Measurements from ENCODE around the gene PRKACA. TPM values are rescaled to one million over a fixed set of nuclear protein-coding genes. Genes with fewer than 3 reads are reported as not detected.
A peak's percentile ranks its signal among the peaks of the same experiment; 100 is the strongest.

PRKACA gene
- total RNA-seq, 2 donors from 2014 or later = 34.8 to 106 TPM

GRCh38 chr19:14080887-14081796, 36.4 kb downstream of the PRKACA start:
- TF ChIP-seq POLR2A (IDR thresholded peaks at IDR 0.05) (peak; percentile 83), CTCF (IDR thresholded peaks at IDR 0.05) (peak in 2 of 4 experiments; percentile 25 to 38), POLR2AphosphoS5 (IDR thresholded peaks at IDR 0.05) (peak; percentile 99)
- under 1% methylated on average over 50 of the region's 50 CpGs for WGBS
- peak; percentile 99 for DNase-seq (ENCODE audit: low spot score)
- Histone ChIP-seq H3K4me1 (replicated peaks) (no peaks in the 10 kb centered on the region), H3K4me3 (peak overlapping the region; percentile 70 to 88), H3K36me3 (no peaks in the 10 kb centered on the region), H3K27ac (peak overlapping the region; percentile 87 to 91), H3K27me3 (replicated peaks; ENCODE audit: insufficient read depth) (no peaks in the 10 kb centered on the region), H3K9me3 (no peaks in the 10 kb centered on the region)
- intact Hi-C loops (cut with DNase I) = loop anchor here (10.0 kb wide), 1 partner anchor 306 kb away; the partner anchor contains the start of gene C19orf53

GRCh38 chr19:14078411-14078810, 39.2 kb downstream of the PRKACA start:
- Histone ChIP-seq H3K27me3 (replicated peaks; ENCODE audit: insufficient read depth) (no peaks in the 10 kb centered on the region), H3K4me1 (replicated peaks) (no peaks in the 10 kb centered on the region), H3K36me3 (no peaks in the 10 kb centered on the region), H3K9me3 (no peaks in the 10 kb centered on the region), H3K4me3 (no peak overlapping the region), H3K27ac (no peak overlapping the region)
- TF ChIP-seq POLR2A (IDR thresholded peaks at IDR 0.05) (no peak), POLR2AphosphoS5 (IDR thresholded peaks at IDR 0.05) (no peak), CTCF (IDR thresholded peaks at IDR 0.05) (no peak)
- DNase-seq (ENCODE audit: low spot score) = no peak
- WGBS = 94% methylated on average over 2 of the region's 2 CpGs
- intact Hi-C loops (cut with DNase I) = no loop called here

- DNase-seq (ENCODE audit: low spot score) = peak; percentile 42
- 4% methylated on average over 43 of the region's 44 CpGs for WGBS
- Histone ChIP-seq H3K27me3 (replicated peaks; ENCODE audit: insufficient read depth) (no peaks in the 10 kb centered on the region), H3K4me1 (replicated peaks) (peaks cover 13% of the 10 kb centered on the region), H3K36me3 (no peaks in the 10 kb centered on the region), H3K27ac (peak overlapping the region; percentile 76 to 91), H3K9me3 (no peaks in the 10 kb centered on the region), H3K4me3 (peak overlapping the region; percentile 35 to 66)
- no peak for TF ChIP-seq POLR2AphosphoS5 (IDR thresholded peaks at IDR 0.05)
- no peak for TF ChIP-seq POLR2A (IDR thresholded peaks at IDR 0.05)
- no peak for TF ChIP-seq CTCF (IDR thresholded peaks at IDR 0.05)
- intact Hi-C loops (cut with DNase I) = loop anchor here (2.0 to 5.0 kb wide), 3 partner anchors 43 to 193 kb away; partner anchors contain the start of genes PRKACA and RFX1
Observed at GRCh38 chr19:14073925-14074838, 43.4 kb downstream of the PRKACA start.

GRCh38 chr19:14073261-14073924, 44.2 kb downstream of the PRKACA start:
- intact Hi-C loops (cut with DNase I) = loop anchor here (2.0 to 5.0 kb wide), 3 partner anchors 44 to 193 kb away; partner anchors contain the start of genes PRKACA and RFX1
- Histone ChIP-seq H3K27ac (peak overlapping the region; percentile 76 to 91), H3K36me3 (no peaks in the 10 kb centered on the region), H3K4me3 (peak overlapping the region; percentile 35 to 66), H3K27me3 (replicated peaks; ENCODE audit: insufficient read depth) (no peaks in the 10 kb centered on the region), H3K9me3 (no peaks in the 10 kb centered on the region), H3K4me1 (replicated peaks) (peaks cover 13% of the 10 kb centered on the region)
- DNase-seq (ENCODE audit: low spot score) = peak; percentile 53
- WGBS = 2% methylated on average over 54 of the region's 106 CpGs
- TF ChIP-seq CTCF (IDR thresholded peaks at IDR 0.05) (peak; percentile 13 to 93 (median 63)), POLR2A (IDR thresholded peaks at IDR 0.05) (peak; percentile 57), POLR2AphosphoS5 (IDR thresholded peaks at IDR 0.05) (no peak)

Measured in prostate gland (tissue), 2 donors.